Heart left ventricle (tissue), 16 donors: ENCODE measurements around the gene FGFBP3. TPM values are rescaled to one million over a fixed set of nuclear protein-coding genes. Genes with fewer than 3 reads are reported as not detected.

Experiments
- ATAC-seq, 4 donors: fragments of 200-7000 bp; cut with Tn5 transposase; one replicate each; pipeline ENCODE4 v1.9.1; 2020 to 2022; ENCODE audit warnings: moderate library complexity in 4 of 4, mild to moderate bottlenecking in 3 of 4, moderate number of reproducible peaks in 1 of 4
- DNase-seq, 5 donors: peaks; one replicate each; pipeline ENCODE4 v3.0.0-alpha.2; 2020
- H3K27ac ChIP-seq, 12 donors: fragments of 200-600 bp; sonication (generic) in 4 of 12; one replicate each; pipeline versions ENCODE4 v1.5.0 to v1.8.0; 2016 to 2022; ENCODE audit warnings: mild to moderate bottlenecking in 2 of 12
- H3K27me3 ChIP-seq, 9 donors: fragments of 200-600 bp; sonication (generic) in 2 of 9; one replicate each; pipeline versions ENCODE4 v1.5.1 to v1.8.0; 2016 to 2022; ENCODE audit warnings: mild to moderate bottlenecking in 3 of 9
- H3K36me3 ChIP-seq, 9 donors: fragments of 200-600 bp; sonication (generic) in 2 of 9; one replicate each; pipeline versions ENCODE4 v1.5.0 to v1.8.0; 2018 to 2022; ENCODE audit warnings: mild to moderate bottlenecking in 2 of 9
- H3K4me1 ChIP-seq, 12 donors: fragments of 200-600 bp; sonication (generic) in 4 of 12; one replicate each; pipeline versions ENCODE4 v1.5.0 to v1.8.0; 2016 to 2022; ENCODE audit warnings: mild to moderate bottlenecking in 3 of 12
- H3K4me3 ChIP-seq, 12 donors: fragments of 200-600 bp; sonication (generic) in 4 of 12; one replicate each; pipeline versions ENCODE4 v1.5.0 to v1.8.0; 2017 to 2022; ENCODE audit warnings: mild to moderate bottlenecking in 9 of 12, moderate library complexity in 4 of 12
- H3K9me3 ChIP-seq, 12 donors: fragments of 200-600 bp; sonication (generic) in 4 of 12; one replicate each; pipeline versions ENCODE4 v1.5.0 to v1.8.0; 2016 to 2022; ENCODE audit warnings: mild to moderate bottlenecking in 1 of 12
- CTCF ChIP-seq, 12 donors: fragments of 200-600 bp; sonication (generic) in 4 of 12; IDR thresholded peaks; one replicate each; pipeline versions ENCODE4 v1.5.0 to v1.8.0; 2018 to 2022; ENCODE audit warnings: antibody characterized with exemption in 12 of 12, mild to moderate bottlenecking in 5 of 12
- POLR2A ChIP-seq, 2 donors: fragments of 450-650 bp; IDR thresholded peaks; one replicate each; pipeline ENCODE4 v1.6.1; 2017; ENCODE audit warnings: antibody characterized with exemption in 2 of 2, mild to moderate bottlenecking in 2 of 2, moderate library complexity in 2 of 2
- WGBS, 4 donors: extraction: QIAGEN DNeasy Blood & Tissue Kit in 2 of 4; methylation state at CpG; one replicate each; pipeline versions ENCODE4 v1.1.5 to v1.1.7; 2013 to 2018; 5-methylcytosine and 5-hydroxymethylcytosine counted together
- intact Hi-C, 10 donors: fragments of 100-400 bp; cut with DNase I; formaldehyde crosslinking; loops; one replicate each; pipeline versions ENCODE4 v1.11.1 to v1.14.2; 2022
- polyA plus RNA-seq, 2 donors: library from polyadenylated mRNA; stranded (reverse); fragments of 200-250 nt; gene quantifications; one replicate each; pipeline ENCODE4 v1.2.3, GENCODE V29; 2013
- total RNA-seq, 9 donors: library from RNA; depleted of rRNA in 2 of 9; stranded (reverse); fragments of >200 nt in 2 of 9; fragmentation: NEBNext Ultra II Directional in 3 of 9; extraction: Animal tissue kit (Norgen Biotek cat#: 25700) in 3 of 9; gene quantifications; one replicate each; pipeline versions ENCODE4 v1.1.0 to v1.2.4, GENCODE V29; 2016 to 2023
- donor health status: ischemic (EF 13 %, LVEDD 7.1; RV severe dilation, severe dysfunction).
- donor health status: healthy with polysubstance abuse.
- donor health status: DM: no; HTN: yes; CAD: no.
- donor health status: DM: no; HTN: no; CAD: no.
- donor health status: ischemic (EF 25% LVEDD 6.9; RV normal size, moderate dysfunction).
- donor health status: ischemic (EF 25% LVEDD 5.7; RV mildly dilated, moderate dysfunction).
- donor health status: healthy.
- donor health status: DM: yes; HTN: yes; CAD: no.
- donor health status: ischemic (EF 35%, LVEDD 5.7; RV mildly dilated, moderate dysfunction).
- donor health status: nonischemic (EF 11% LVEDD 7.7; RV severe dilation, severe dysfunction).
- donor health status: DM: yes; HTN: yes; CAD: no.
- donor health status: PGD.
- donor health status: ischemic (EF 29% LVEDD 5.4; RV normal size, mild dysfunction).
- donor health status: nonischemic (EF 23%, LVEDD 6.1; RV moderate dilation, normal function).

The FGFBP3 gene
- total and polyA plus RNA-seq, 11 donors, result 0.16 to 0.81 (median 0.48) TPM; not detected in 1

GRCh38 chr10:91879515-91880170, 29.6 kb downstream of the FGFBP3 start:
- Histone ChIP-seq H3K9me3 (no peaks in the 10 kb centered on the region), H3K4me1 (peaks cover 0 to 14% (median 11%) of the 10 kb centered on the region in 12 donors), H3K27me3 (no peaks in the 10 kb centered on the region), H3K36me3 (no peaks in the 10 kb centered on the region), H3K27ac (no peak overlapping the region), H3K4me3 (no peak overlapping the region)
- TF ChIP-seq CTCF (IDR thresholded peaks at IDR 0.05), result no peak
- no peak for TF ChIP-seq POLR2A (IDR thresholded peaks at IDR 0.05)
- intact Hi-C loops, result no loop called here
- DNase-seq (no peak), ATAC-seq (no peak)
- 43 to 46% (median 44%) methylated on average over 7 of the region's 7 CpGs for WGBS, 4 donors

- WGBS, 4 donors, result 51 to 76% (median 68%) methylated on average over 1 of the region's 1 CpG
- Histone ChIP-seq H3K4me1 (peaks cover 0 to 3% (median 0%) of the 10 kb centered on the region in 12 donors), H3K36me3 (no peaks in the 10 kb centered on the region), H3K27ac (no peak overlapping the region), H3K27me3 (no peaks in the 10 kb centered on the region), H3K9me3 (no peaks in the 10 kb centered on the region), H3K4me3 (no peak overlapping the region)
- ATAC-seq, result no peak
- TF ChIP-seq POLR2A (IDR thresholded peaks at IDR 0.05) (no peak), CTCF (IDR thresholded peaks at IDR 0.05) (no peak)
- no peak for DNase-seq
- intact Hi-C loops, result no loop called here
These were observed 33.5 kb downstream of the FGFBP3 start for GRCh38 chr10:91875779-91876178.

- H3K9me3 ChIP-seq, result no peaks in the 10 kb centered on the region
- TF ChIP-seq POLR2A (IDR thresholded peaks at IDR 0.05) (no peak), CTCF (IDR thresholded peaks at IDR 0.05) (no peak)
- 84 to 95% (median 89%) methylated on average over 2 of the region's 2 CpGs for WGBS, 4 donors
- no peak overlapping the region for H3K27ac ChIP-seq
- H3K4me3 ChIP-seq, result no peak overlapping the region
- DNase-seq (no peak), ATAC-seq (no peak)
- H3K36me3 ChIP-seq, result no peaks in the 10 kb centered on the region
- intact Hi-C loops, result no loop called here
- H3K4me1 ChIP-seq, result no peaks in the 10 kb centered on the region
- no peaks in the 10 kb centered on the region for H3K27me3 ChIP-seq
These were observed 34.1 kb downstream of the FGFBP3 start for GRCh38 chr10:91875156-91875555.

GRCh38 chr10:91865562-91866081, 43.7 kb downstream of the FGFBP3 start:
- no peaks in the 10 kb centered on the region for H3K9me3 ChIP-seq
- no peak for ATAC-seq
- no peaks in the 10 kb centered on the region for H3K4me1 ChIP-seq
- TF ChIP-seq POLR2A (IDR thresholded peaks at IDR 0.05), result no peak
- no peak for TF ChIP-seq CTCF (IDR thresholded peaks at IDR 0.05)
- no peak for DNase-seq
- H3K27ac ChIP-seq, result no peak overlapping the region
- no peaks in the 10 kb centered on the region for H3K27me3 ChIP-seq
- 86 to 93% (median 92%) methylated on average over 2 of the region's 2 CpGs for WGBS, 4 donors
- H3K4me3 ChIP-seq, result no peak overlapping the region
- intact Hi-C loops, result loop anchor here in 1 of 10 donors (10.0 kb wide), 1 partner anchor 51 kb away; no protein-coding TSS in a partner anchor
- peaks cover 0 to 63% (median 58%) of the 10 kb centered on the region in 9 donors for H3K36me3 ChIP-seq
